Spleen (tissue), 7 donors: ENCODE measurements around the gene NPLOC4.

Experiments
- POLR2A ChIP-seq, 3 donors: fragments of 450-650 bp; IDR thresholded peaks; one replicate each; pipeline ENCODE4 v1.5.1; 2017; ENCODE audit warnings: antibody characterized with exemption in 3 of 3, mild to moderate bottlenecking in 1 of 3
- POLR2AphosphoS5 ChIP-seq, 3 donors: sonication (generic); formaldehyde crosslinking; IDR thresholded peaks; one replicate each; pipeline ENCODE4 v1.5.1; 2017; ENCODE audit warnings: antibody characterized with exemption in 3 of 3
- TF ChIP-seq, protein P1 (sequence below), 11 experiments: fragments of 200-600 bp in 7 of 11; fragments of 450-650 bp in 4 of 11; sonication (generic) in 4 of 11; IDR thresholded peaks in 8 of 11; conservative IDR thresholded peaks in 3 of 11; 1 replicate in 7 of 11; 2 replicates in 4 of 11; pipeline versions ENCODE4 v1.4.0 to v1.8.0; 2016 to 2021; ENCODE audit warnings: antibody characterized with exemption in 11 of 11, inconsistent platforms in 4 of 11, mild to moderate bottlenecking in 1 of 11
- donor health status: DM: no; HTN: no; CAD: no; lungs with moderate emphysema.
- donor health status: DM: no; HTN: no; CAD: no.
- donor health status: DM: no; HTN: no; CAD: no.

GRCh38 chr17:81581758-81582157 lies 55.2 kb downstream of the NPLOC4 start:
- TF ChIP-seq POLR2A (IDR thresholded peaks at IDR 0.05), result no peak
- TF ChIP-seq, protein P1, sequence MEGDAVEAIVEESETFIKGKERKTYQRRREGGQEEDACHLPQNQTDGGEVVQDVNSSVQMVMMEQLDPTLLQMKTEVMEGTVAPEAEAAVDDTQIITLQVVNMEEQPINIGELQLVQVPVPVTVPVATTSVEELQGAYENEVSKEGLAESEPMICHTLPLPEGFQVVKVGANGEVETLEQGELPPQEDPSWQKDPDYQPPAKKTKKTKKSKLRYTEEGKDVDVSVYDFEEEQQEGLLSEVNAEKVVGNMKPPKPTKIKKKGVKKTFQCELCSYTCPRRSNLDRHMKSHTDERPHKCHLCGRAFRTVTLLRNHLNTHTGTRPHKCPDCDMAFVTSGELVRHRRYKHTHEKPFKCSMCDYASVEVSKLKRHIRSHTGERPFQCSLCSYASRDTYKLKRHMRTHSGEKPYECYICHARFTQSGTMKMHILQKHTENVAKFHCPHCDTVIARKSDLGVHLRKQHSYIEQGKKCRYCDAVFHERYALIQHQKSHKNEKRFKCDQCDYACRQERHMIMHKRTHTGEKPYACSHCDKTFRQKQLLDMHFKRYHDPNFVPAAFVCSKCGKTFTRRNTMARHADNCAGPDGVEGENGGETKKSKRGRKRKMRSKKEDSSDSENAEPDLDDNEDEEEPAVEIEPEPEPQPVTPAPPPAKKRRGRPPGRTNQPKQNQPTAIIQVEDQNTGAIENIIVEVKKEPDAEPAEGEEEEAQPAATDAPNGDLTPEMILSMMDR (IDR thresholded peaks at IDR 0.05 in 8 of 11, conservative IDR thresholded peaks at IDR 0.05 in 3 of 11), result no peak
- TF ChIP-seq POLR2AphosphoS5 (IDR thresholded peaks at IDR 0.05), result no peak
